A549 (cell line): ENCODE results near the gene NEDD9.

ENCODE experiments used
- EHMT2 ChIP-seq: fragments of 200-600 bp; sonication (generic); IDR thresholded peaks from 2 replicates; pipeline ENCODE4 v1.6.1; 2016; ENCODE audit warnings: antibody characterized with exemption, low read depth, mild to moderate bottlenecking, moderate library complexity
- JUN ChIP-seq, 2 experiments: fragments of >200 bp; sonication (Bioruptor Twin); formaldehyde crosslinking; IDR thresholded peaks; 2 replicates in 1 of 2; 3 replicates in 1 of 2; pipeline ENCODE4 v1.6.1; 2016 to 2017
- TF ChIP-seq, protein P1 (sequence below): fragments of >200 bp; sonication (Bioruptor Twin); formaldehyde crosslinking; IDR thresholded peaks from 3 replicates; pipeline ENCODE4 v1.5.1; 2016

DNA sequence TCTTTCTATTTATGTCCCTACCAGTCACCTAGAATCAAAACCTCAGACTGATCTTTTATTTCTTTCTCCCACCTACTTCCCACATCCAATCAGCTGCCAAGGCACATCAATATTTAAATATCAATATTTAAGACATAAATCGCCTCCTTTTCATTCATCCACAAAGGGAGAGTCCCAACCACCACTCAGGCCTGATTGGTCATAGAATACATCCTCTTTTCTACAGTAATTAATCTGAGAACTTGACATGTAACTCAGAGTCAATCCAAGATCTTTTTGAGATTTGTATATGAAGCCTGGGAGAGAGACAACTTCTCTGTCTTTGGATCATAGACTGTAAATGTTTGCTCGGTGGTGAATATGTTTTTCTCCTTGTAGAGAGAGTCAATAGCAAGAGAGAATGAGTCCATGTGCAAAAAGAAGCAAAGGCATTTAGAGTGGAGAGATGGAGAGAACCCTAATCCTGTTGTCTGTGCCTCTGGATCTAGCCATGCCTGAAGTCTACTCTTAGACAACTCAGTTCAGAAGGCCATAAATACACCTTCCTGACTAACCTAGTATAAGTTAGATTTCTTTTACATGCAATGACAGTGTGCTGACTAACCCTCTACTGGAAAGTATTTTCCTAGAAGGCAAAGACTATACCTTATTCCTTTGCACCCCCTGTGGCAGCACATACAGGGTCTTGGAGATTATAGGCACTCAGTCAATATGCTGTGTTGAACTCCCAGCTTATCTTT, 12.1 kb upstream of the NEDD9 start:
- TF ChIP-seq EHMT2 = no peak
- TF ChIP-seq, protein P1, sequence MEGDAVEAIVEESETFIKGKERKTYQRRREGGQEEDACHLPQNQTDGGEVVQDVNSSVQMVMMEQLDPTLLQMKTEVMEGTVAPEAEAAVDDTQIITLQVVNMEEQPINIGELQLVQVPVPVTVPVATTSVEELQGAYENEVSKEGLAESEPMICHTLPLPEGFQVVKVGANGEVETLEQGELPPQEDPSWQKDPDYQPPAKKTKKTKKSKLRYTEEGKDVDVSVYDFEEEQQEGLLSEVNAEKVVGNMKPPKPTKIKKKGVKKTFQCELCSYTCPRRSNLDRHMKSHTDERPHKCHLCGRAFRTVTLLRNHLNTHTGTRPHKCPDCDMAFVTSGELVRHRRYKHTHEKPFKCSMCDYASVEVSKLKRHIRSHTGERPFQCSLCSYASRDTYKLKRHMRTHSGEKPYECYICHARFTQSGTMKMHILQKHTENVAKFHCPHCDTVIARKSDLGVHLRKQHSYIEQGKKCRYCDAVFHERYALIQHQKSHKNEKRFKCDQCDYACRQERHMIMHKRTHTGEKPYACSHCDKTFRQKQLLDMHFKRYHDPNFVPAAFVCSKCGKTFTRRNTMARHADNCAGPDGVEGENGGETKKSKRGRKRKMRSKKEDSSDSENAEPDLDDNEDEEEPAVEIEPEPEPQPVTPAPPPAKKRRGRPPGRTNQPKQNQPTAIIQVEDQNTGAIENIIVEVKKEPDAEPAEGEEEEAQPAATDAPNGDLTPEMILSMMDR = no peak
- no peak for TF ChIP-seq JUN (IDR thresholded peaks at IDR 0.05)
